ENCODE results near the gene BARHL1. TPM values are rescaled to one million over a fixed set of nuclear protein-coding genes. Genes with fewer than 3 reads are reported as not detected.

The BARHL1 gene
- total RNA-seq, 4 donors from 2014 or later, result not detected

GRCh38 chr9:132586830-132587591 lies 4.6 kb downstream of the BARHL1 start:
- TF ChIP-seq CTCF (IDR thresholded peaks at IDR 0.05 in 4 of 5, conservative IDR thresholded peaks at IDR 0.05 in 1 of 5), result no peak
- TF ChIP-seq POLR2A (IDR thresholded peaks at IDR 0.05), result no peak
- intact Hi-C loops (cut with DNase I; ENCODE audit: low total_unique reads), result no loop called here
- no peak overlapping the region for H3K27ac ChIP-seq
- ATAC-seq (no peak), DNase-seq (no peak)
- H3K27me3 ChIP-seq, result peaks cover 89 to 99% (median 98%) of the 10 kb centered on the region in 3 donors
- no peaks in the 10 kb centered on the region for H3K36me3 ChIP-seq
- in situ Hi-C loops (cut with MboI; ENCODE audit: low sequenced_read_pairs in 4 of 4), result no loop called here
- no peaks in the 10 kb centered on the region for H3K9me3 ChIP-seq
- H3K4me3 ChIP-seq, result no peak overlapping the region
- no peaks in the 10 kb centered on the region for H3K4me1 ChIP-seq

- no peaks in the 10 kb centered on the region for H3K36me3 ChIP-seq
- DNase-seq, result no peak
- no peaks in the 10 kb centered on the region for H3K9me3 ChIP-seq
- ATAC-seq, result no peak
- H3K4me1 ChIP-seq, result no peaks in the 10 kb centered on the region
- TF ChIP-seq CTCF (IDR thresholded peaks at IDR 0.05 in 4 of 5, conservative IDR thresholded peaks at IDR 0.05 in 1 of 5) (no peak), POLR2A (IDR thresholded peaks at IDR 0.05) (no peak)
- in situ Hi-C loops (cut with MboI; ENCODE audit: low sequenced_read_pairs in 4 of 4) (no loop called here), intact Hi-C loops (cut with DNase I; ENCODE audit: low total_unique reads) (no loop called here)
- H3K27me3 ChIP-seq, result peaks cover 94 to 98% (median 95%) of the 10 kb centered on the region in 3 donors
- no peak overlapping the region for H3K27ac ChIP-seq
- H3K4me3 ChIP-seq, result no peak overlapping the region
These were observed 5.2 kb downstream of the BARHL1 start for GRCh38 chr9:132587592-132587955.

GRCh38 chr9:132588098-132588497 lies 5.7 kb downstream of the BARHL1 start:
- Histone ChIP-seq H3K4me1 (no peaks in the 10 kb centered on the region), H3K4me3 (no peak overlapping the region), H3K9me3 (no peaks in the 10 kb centered on the region), H3K27ac (no peak overlapping the region), H3K27me3 (peaks cover 89 to 95% (median 92%) of the 10 kb centered on the region in 3 donors), H3K36me3 (no peaks in the 10 kb centered on the region)
- in situ Hi-C loops (cut with MboI; ENCODE audit: low sequenced_read_pairs in 4 of 4) (no loop called here), intact Hi-C loops (cut with DNase I; ENCODE audit: low total_unique reads) (no loop called here)
- ATAC-seq, result no peak
- DNase-seq, result no peak
- no peak for TF ChIP-seq POLR2A (IDR thresholded peaks at IDR 0.05)
- TF ChIP-seq CTCF (IDR thresholded peaks at IDR 0.05 in 4 of 5, conservative IDR thresholded peaks at IDR 0.05 in 1 of 5), result no peak

GRCh38 chr9:132588501-132589147 lies 6.2 kb downstream of the BARHL1 start:
- Histone ChIP-seq H3K36me3 (no peaks in the 10 kb centered on the region), H3K27ac (no peak overlapping the region), H3K4me1 (no peaks in the 10 kb centered on the region), H3K9me3 (no peaks in the 10 kb centered on the region), H3K4me3 (no peak overlapping the region), H3K27me3 (peaks cover 84 to 92% (median 87%) of the 10 kb centered on the region in 3 donors)
- no peak for DNase-seq
- ATAC-seq, result no peak
- no peak for TF ChIP-seq CTCF (IDR thresholded peaks at IDR 0.05 in 4 of 5, conservative IDR thresholded peaks at IDR 0.05 in 1 of 5)
- TF ChIP-seq POLR2A (IDR thresholded peaks at IDR 0.05), result no peak
- in situ Hi-C loops (cut with MboI; ENCODE audit: low sequenced_read_pairs in 4 of 4) (no loop called here), intact Hi-C loops (cut with DNase I; ENCODE audit: low total_unique reads) (no loop called here)

Measured in gastrocnemius medialis (tissue), 4 donors.